HG02571 (cell line): ENCODE results near the gene PFKL.
A peak's percentile ranks its signal among the peaks of the same experiment; 100 is the strongest.
"Not testable (repeated sequence)": the region's sequence is repeated elsewhere in the genome, so short reads cannot be mapped to it uniquely, and the experiment has no call there.

Experiments
- ATAC-seq: cut with Tn5 transposase; IDR thresholded peaks from one replicate; pipeline ENCODE4 v1.9.1; 2021; ENCODE audit warnings: mild to moderate bottlenecking, moderate library complexity; ENCODE audit not compliant: unreplicated experiment

PFKL gene

GRCh38 chr21:44337941-44338895 is 38.4 kb downstream of the PFKL start:
- ATAC-seq: no peak

- peak; percentile 88 for ATAC-seq
Measured at GRCh38 chr21:44338971-44339910, 39.4 kb downstream of the PFKL start, which contains the start of gene CFAP410. TSS of gene CFAP410 (minus strand) at chr21:44339390. CDS start at chr21:44339194, 196 bp downstream.

GRCh38 chr21:44341726-44342458 is 42.0 kb downstream of the PFKL start:
- not testable (repeated sequence) for ATAC-seq

- ATAC-seq: not testable (repeated sequence)
Measured at GRCh38 chr21:44342981-44343380, 43.1 kb downstream of the PFKL start.

GRCh38 chr21:44344541-44345183 is 44.8 kb downstream of the PFKL start:
- ATAC-seq: no peak

- ATAC-seq: no peak
Measured at GRCh38 chr21:44345495-44345894, 45.6 kb downstream of the PFKL start.

- ATAC-seq: no peak
Measured at GRCh38 chr21:44347911-44348451, 48.1 kb downstream of the PFKL start.

GRCh38 chr21:44348861-44349260 is 49.0 kb downstream of the PFKL start:
- ATAC-seq: no peak

GRCh38 chr21:44349416-44349846 is 49.6 kb downstream of the PFKL start:
- no peak for ATAC-seq

- ATAC-seq: no peak
Measured at GRCh38 chr21:44349847-44350772, 50.3 kb downstream of the PFKL start.

- ATAC-seq: no peak
Measured at GRCh38 chr21:44350773-44351481, 51.1 kb downstream of the PFKL start.

- ATAC-seq: no peak
Measured at GRCh38 chr21:44351535-44352252, 51.8 kb downstream of the PFKL start.

- ATAC-seq: no peak
Measured at GRCh38 chr21:44352253-44352860, 52.5 kb downstream of the PFKL start.

- no peak for ATAC-seq
Measured at GRCh38 chr21:44353191-44353970, 53.5 kb downstream of the PFKL start, which contains the start of gene TRPM2. TSS of gene TRPM2 (plus strand) at chr21:44353621. CDS start at chr21:44353701, 80 bp downstream.

GRCh38 chr21:44354001-44354405 is 54.1 kb downstream of the PFKL start:
- no peak for ATAC-seq
